ENCODE data around the gene SCAND1. TPM values are rescaled to one million over a fixed set of nuclear protein-coding genes. Genes with fewer than 3 reads are reported as not detected.

Gene SCAND1
- total and polyA plus RNA-seq, 2 experiments from 2014 or later: 45.7 to 177 TPM

DNA sequence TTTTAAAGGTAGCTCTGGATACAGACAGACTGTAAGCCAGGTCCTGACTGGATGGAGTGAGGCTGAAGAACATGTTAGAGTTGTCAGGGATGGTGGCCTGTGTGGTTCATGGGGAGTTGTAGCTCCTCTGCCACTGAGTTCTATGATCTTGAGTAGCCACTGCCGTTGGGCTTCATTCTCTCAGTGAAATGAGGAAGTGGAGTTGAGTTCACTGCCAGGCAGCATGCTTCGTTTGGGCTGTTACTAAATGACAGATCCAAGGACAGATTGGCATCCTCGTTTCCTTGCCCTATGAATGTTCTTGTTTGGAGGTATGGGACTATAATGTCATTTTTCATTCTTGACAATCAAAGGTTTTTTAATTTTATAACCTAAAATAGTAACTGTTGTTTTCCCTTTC lies 37.2 kb downstream of the SCAND1 start:
- DNase-seq (ENCODE audit: low spot score): no peak
- 94% methylated on average over 3 of the region's 3 CpGs for WGBS (ENCODE audit: low lambda C conversion rate, missing lambda C conversion rate)
- TF ChIP-seq EZH2phosphoT487 (IDR thresholded peaks at IDR 0.05; ENCODE audit: low read depth, severe bottlenecking, unreplicated experiment) (no peak), EZH2 (IDR thresholded peaks at IDR 0.05; ENCODE audit: borderline replicate concordance) (no peak)
- TF ChIP-seq, protein P1, sequence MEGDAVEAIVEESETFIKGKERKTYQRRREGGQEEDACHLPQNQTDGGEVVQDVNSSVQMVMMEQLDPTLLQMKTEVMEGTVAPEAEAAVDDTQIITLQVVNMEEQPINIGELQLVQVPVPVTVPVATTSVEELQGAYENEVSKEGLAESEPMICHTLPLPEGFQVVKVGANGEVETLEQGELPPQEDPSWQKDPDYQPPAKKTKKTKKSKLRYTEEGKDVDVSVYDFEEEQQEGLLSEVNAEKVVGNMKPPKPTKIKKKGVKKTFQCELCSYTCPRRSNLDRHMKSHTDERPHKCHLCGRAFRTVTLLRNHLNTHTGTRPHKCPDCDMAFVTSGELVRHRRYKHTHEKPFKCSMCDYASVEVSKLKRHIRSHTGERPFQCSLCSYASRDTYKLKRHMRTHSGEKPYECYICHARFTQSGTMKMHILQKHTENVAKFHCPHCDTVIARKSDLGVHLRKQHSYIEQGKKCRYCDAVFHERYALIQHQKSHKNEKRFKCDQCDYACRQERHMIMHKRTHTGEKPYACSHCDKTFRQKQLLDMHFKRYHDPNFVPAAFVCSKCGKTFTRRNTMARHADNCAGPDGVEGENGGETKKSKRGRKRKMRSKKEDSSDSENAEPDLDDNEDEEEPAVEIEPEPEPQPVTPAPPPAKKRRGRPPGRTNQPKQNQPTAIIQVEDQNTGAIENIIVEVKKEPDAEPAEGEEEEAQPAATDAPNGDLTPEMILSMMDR (IDR thresholded peaks at IDR 0.05; ENCODE audit: poor library complexity): no peak
- Histone ChIP-seq H3K4me1 (ENCODE audit: insufficient read depth) (no peaks in the 10 kb centered on the region), H3K9me3 (ENCODE audit: low read depth) (no peaks in the 10 kb centered on the region), H3K27me3 (no peaks in the 10 kb centered on the region), H4K20me1 (ENCODE audit: insufficient read depth, poor library complexity, severe bottlenecking) (no peaks in the 10 kb centered on the region), H3K4me2 (no peak overlapping the region), H3K79me2 (no peaks in the 10 kb centered on the region), H2AFZ (no peak overlapping the region), H3K36me3 (replicated peaks; ENCODE audit: insufficient read depth, low read depth) (no peaks in the 10 kb centered on the region), H3K4me3 (no peak overlapping the region), H3K9me2 (replicated peaks; ENCODE audit: insufficient read depth) (no peaks in the 10 kb centered on the region), H3K27ac (no peak overlapping the region)

DNA sequence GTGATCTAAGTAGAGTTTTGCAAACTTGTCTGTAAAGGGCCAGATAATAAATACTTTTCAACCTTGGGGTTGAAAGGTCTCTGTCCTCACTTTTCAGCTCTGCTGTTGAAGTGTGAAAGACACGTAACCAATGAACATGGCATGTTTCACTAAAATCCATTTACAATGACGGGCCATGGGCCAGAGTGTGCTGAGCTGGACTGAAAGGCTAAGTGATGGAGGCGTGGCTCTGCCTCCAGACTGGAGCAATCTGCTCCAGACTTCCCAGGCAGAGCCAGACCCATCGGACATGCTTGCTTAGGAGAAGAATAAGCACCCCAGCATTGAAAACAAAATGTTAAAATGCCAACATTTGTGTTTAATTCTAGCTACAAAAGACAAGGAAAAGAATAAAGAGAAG lies 41.4 kb downstream of the SCAND1 start:
- H3K27ac ChIP-seq: no peak overlapping the region
- no peak for TF ChIP-seq EZH2phosphoT487 (IDR thresholded peaks at IDR 0.05; ENCODE audit: low read depth, severe bottlenecking, unreplicated experiment)
- TF ChIP-seq, protein P1 (IDR thresholded peaks at IDR 0.05; ENCODE audit: poor library complexity): no peak
- no peak for TF ChIP-seq EZH2 (IDR thresholded peaks at IDR 0.05; ENCODE audit: borderline replicate concordance)
- no peaks in the 10 kb centered on the region for H3K4me1 ChIP-seq (ENCODE audit: insufficient read depth)
- H3K4me2 ChIP-seq: no peak overlapping the region
- H2AFZ ChIP-seq: no peak overlapping the region
- 90% methylated on average over 4 of the region's 4 CpGs for WGBS (ENCODE audit: low lambda C conversion rate, missing lambda C conversion rate)
- H3K27me3 ChIP-seq: no peaks in the 10 kb centered on the region
- H4K20me1 ChIP-seq (ENCODE audit: insufficient read depth, poor library complexity, severe bottlenecking): no peaks in the 10 kb centered on the region
- H3K9me2 ChIP-seq (replicated peaks; ENCODE audit: insufficient read depth): no peaks in the 10 kb centered on the region
- H3K9me3 ChIP-seq (ENCODE audit: low read depth): no peaks in the 10 kb centered on the region
- no peaks in the 10 kb centered on the region for H3K79me2 ChIP-seq
- DNase-seq (ENCODE audit: low spot score): no peak
- H3K36me3 ChIP-seq (replicated peaks; ENCODE audit: insufficient read depth, low read depth): no peaks in the 10 kb centered on the region
- H3K4me3 ChIP-seq: no peak overlapping the region

DNA sequence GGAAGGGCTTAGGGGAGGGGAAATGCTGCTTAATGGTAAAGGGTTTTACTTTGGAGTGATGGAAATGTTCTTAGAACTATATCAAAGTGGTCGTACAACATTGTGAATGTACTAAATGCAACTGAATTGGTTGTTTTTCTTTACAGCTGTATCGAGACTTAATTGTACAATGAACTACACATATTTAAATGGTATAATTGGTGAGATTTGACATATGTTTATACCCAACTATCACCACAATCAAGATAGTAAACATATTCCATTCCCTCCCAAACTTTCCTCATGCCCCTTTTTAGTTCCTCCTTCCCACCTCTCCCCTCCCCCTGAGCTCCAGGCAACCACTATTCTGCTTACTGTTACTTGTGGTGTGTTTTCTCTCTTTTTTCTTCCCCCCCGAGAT lies 44.0 kb downstream of the SCAND1 start:
- Histone ChIP-seq H3K4me1 (ENCODE audit: insufficient read depth) (no peaks in the 10 kb centered on the region), H3K9me3 (ENCODE audit: low read depth) (no peaks in the 10 kb centered on the region), H3K36me3 (replicated peaks; ENCODE audit: insufficient read depth, low read depth) (no peaks in the 10 kb centered on the region), H3K4me3 (no peak overlapping the region), H3K27ac (no peak overlapping the region), H2AFZ (no peak overlapping the region), H3K9me2 (replicated peaks; ENCODE audit: insufficient read depth) (no peaks in the 10 kb centered on the region), H4K20me1 (ENCODE audit: insufficient read depth, poor library complexity, severe bottlenecking) (no peaks in the 10 kb centered on the region), H3K27me3 (no peaks in the 10 kb centered on the region), H3K79me2 (no peaks in the 10 kb centered on the region), H3K4me2 (no peak overlapping the region)
- TF ChIP-seq, protein P1 (IDR thresholded peaks at IDR 0.05; ENCODE audit: poor library complexity): no peak
- no peak for TF ChIP-seq EZH2 (IDR thresholded peaks at IDR 0.05; ENCODE audit: borderline replicate concordance)
- no peak for TF ChIP-seq EZH2phosphoT487 (IDR thresholded peaks at IDR 0.05; ENCODE audit: low read depth, severe bottlenecking, unreplicated experiment)
- no peak for DNase-seq (ENCODE audit: low spot score)
- 95% methylated on average over 2 of the region's 3 CpGs for WGBS (ENCODE audit: low lambda C conversion rate, missing lambda C conversion rate)

DNA sequence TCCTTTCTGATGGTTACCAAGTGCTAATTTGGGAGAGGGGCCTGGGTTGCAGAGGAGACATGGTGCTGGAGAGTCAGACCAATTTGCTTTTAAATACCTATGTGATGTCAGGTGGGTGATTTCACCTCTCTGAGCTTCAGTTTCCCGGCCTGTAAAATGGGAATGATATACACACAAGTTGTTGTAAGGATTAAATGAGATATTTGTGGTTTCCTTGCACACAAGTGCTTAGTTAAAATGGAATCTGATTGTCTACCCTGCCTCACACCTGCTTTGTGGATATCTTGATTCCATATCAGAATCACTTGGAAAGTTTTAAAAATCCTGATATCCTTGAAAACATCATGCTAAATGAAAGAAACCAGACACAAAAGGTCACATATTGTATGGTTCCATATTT lies 44.5 kb downstream of the SCAND1 start:
- no peaks in the 10 kb centered on the region for H3K27me3 ChIP-seq
- no peak for DNase-seq (ENCODE audit: low spot score)
- no peaks in the 10 kb centered on the region for H3K4me1 ChIP-seq (ENCODE audit: insufficient read depth)
- no peaks in the 10 kb centered on the region for H3K36me3 ChIP-seq (replicated peaks; ENCODE audit: insufficient read depth, low read depth)
- H2AFZ ChIP-seq: no peak overlapping the region
- H3K4me2 ChIP-seq: no peak overlapping the region
- H3K4me3 ChIP-seq: no peak overlapping the region
- H3K79me2 ChIP-seq: no peaks in the 10 kb centered on the region
- H3K9me3 ChIP-seq (ENCODE audit: low read depth): no peaks in the 10 kb centered on the region
- WGBS (ENCODE audit: low lambda C conversion rate, missing lambda C conversion rate): 100% methylated on average over 1 of the region's 1 CpG
- no peak for TF ChIP-seq EZH2phosphoT487 (IDR thresholded peaks at IDR 0.05; ENCODE audit: low read depth, severe bottlenecking, unreplicated experiment)
- TF ChIP-seq EZH2 (IDR thresholded peaks at IDR 0.05; ENCODE audit: borderline replicate concordance): no peak
- TF ChIP-seq, protein P1 (IDR thresholded peaks at IDR 0.05; ENCODE audit: poor library complexity): no peak
- H3K9me2 ChIP-seq (replicated peaks; ENCODE audit: insufficient read depth): no peaks in the 10 kb centered on the region
- H4K20me1 ChIP-seq (ENCODE audit: insufficient read depth, poor library complexity, severe bottlenecking): no peaks in the 10 kb centered on the region
- H3K27ac ChIP-seq: no peak overlapping the region
